ENCODE results near the gene PPP1R18. TPM values are rescaled to one million over a fixed set of nuclear protein-coding genes. Genes with fewer than 3 reads are reported as not detected.
"Not testable (repeated sequence)": the region's sequence is repeated elsewhere in the genome, so short reads cannot be mapped to it uniquely, and the experiment has no call there.

The PPP1R18 gene
- total RNA-seq, 6 experiments from 2014 or later: 135 to 149 (median 141) TPM

DNA sequence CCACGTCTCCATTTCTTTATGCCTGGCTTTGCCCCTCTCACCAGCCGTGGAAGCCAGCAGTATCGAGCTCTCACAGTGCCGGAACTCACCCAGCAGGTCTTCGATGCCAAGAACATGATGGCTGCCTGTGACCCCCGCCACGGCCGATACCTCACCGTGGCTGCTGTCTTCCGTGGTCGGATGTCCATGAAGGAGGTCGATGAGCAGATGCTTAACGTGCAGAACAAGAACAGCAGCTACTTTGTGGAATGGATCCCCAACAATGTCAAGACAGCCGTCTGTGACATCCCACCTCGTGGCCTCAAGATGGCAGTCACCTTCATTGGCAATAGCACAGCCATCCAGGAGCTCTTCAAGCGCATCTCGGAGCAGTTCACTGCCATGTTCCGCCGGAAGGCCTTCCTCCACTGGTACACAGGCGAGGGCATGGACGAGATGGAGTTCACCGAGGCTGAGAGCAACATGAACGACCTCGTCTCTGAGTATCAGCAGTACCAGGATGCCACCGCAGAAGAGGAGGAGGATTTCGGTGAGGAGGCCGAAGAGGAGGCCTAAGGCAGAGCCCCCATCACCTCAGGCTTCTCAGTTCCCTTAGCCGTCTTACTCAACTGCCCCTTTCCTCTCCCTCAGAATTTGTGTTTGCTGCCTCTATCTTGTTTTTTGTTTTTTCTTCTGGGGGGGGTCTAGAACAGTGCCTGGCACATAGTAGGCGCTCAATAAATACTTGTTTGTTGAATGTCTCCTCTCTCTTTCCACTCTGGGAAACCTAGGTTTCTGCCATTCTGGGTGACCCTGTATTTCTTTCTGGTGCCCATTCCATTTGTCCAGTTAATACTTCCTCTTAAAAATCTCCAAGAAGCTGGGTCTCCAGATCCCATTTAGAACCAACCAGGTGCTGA, 37.6 kb upstream of the PPP1R18 start:
- H3K4me1 Mint-ChIP-seq (ENCODE audit: low read depth): peaks cover 61% of the 10 kb centered on the region
- peaks cover 25% of the 10 kb centered on the region for H3K27me3 Mint-ChIP-seq (ENCODE audit: insufficient read depth)
- peak overlapping the region; percentile 89 for H3K4me3 Mint-ChIP-seq
- peaks cover 54% of the 10 kb centered on the region for H3K36me3 Mint-ChIP-seq (ENCODE audit: low read depth)
- H3K9me3 Mint-ChIP-seq, DNase-seq: not testable (repeated sequence)
- peak overlapping the region; percentile 91 for H3K27ac Mint-ChIP-seq
- peak; percentile 45; the same call in 1 of the 2 replicates for TF ChIP-seq CTCF (IDR thresholded peaks at IDR 0.05)

- DNase-seq, H3K9me3 Mint-ChIP-seq: not testable (repeated sequence)
- Mint-ChIP-seq H3K27ac (peak overlapping the region; percentile 91), H3K27me3 (ENCODE audit: insufficient read depth) (peaks cover 25% of the 10 kb centered on the region), H3K4me3 (peak overlapping the region; percentile 89), H3K4me1 (ENCODE audit: low read depth) (peaks cover 67% of the 10 kb centered on the region), H3K36me3 (ENCODE audit: low read depth) (peaks cover 54% of the 10 kb centered on the region)
Measured at GRCh38 chr6:30723159-30723842, 36.9 kb upstream of the PPP1R18 start.

GRCh38 chr6:30722280-30723112, 36.1 kb upstream of the PPP1R18 start:
- Mint-ChIP-seq H3K4me3 (peak overlapping the region; percentile 89), H3K27me3 (ENCODE audit: insufficient read depth) (peaks cover 27% of the 10 kb centered on the region), H3K36me3 (ENCODE audit: low read depth) (peaks cover 57% of the 10 kb centered on the region), H3K27ac (peak overlapping the region; percentile 91), H3K4me1 (ENCODE audit: low read depth) (peaks cover 63% of the 10 kb centered on the region), H3K9me3 (no peaks in the 10 kb centered on the region)
- peak; percentile 99 for TF ChIP-seq CTCF (IDR thresholded peaks at IDR 0.05)
- DNase-seq: peak; percentile 71

GRCh38 chr6:30722025-30722279, 35.5 kb upstream of the PPP1R18 start:
- Mint-ChIP-seq H3K36me3 (ENCODE audit: low read depth) (peaks cover 60% of the 10 kb centered on the region), H3K27ac (peak overlapping the region; percentile 91)
- DNase-seq: not testable (repeated sequence)

DNA sequence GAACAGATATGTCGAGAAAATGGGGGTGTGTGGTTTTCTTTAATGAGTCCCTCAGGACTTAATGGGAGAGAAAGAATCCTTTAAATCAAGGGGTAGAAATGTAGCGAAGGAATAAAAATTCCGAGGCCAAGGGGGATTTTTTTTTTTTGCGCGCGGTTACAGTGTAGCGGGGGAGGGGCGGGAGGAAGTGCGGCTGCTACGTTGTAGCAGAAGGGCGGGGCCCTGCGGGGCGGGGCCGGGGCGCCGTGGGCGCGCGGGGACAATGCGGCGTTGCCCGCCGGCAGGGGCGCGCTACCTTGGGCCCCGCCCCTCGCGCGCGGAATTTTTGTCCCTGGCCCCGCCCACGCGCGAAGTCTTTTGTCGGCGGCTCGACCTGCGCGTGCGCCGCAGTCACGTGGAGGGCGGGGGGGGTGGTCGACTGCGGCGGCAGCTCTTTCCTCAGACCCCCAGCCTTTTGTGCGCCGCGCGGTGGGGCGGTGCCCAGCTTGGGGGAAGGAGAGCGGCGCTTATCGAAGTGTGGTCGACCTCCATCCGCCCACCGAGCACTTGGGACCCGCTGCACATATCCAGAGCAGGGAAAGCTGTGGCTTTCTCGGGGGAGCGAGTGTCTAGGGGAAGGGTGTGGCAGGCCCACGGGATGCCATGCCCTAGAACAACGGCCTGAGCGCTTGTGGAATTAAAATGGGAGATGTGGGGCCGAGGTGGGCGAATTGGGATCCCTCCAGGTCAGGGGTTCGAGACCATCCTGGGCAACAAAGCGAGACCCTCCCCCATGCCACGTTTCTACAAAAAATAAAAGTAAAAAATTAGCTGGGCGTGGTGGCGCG, 35.0 kb upstream of the PPP1R18 start:
- H3K9me3 Mint-ChIP-seq: no peaks in the 10 kb centered on the region
- H3K36me3 Mint-ChIP-seq (ENCODE audit: low read depth): peaks cover 65% of the 10 kb centered on the region
- H3K27ac Mint-ChIP-seq: peak overlapping the region; percentile 91
- H3K4me3 Mint-ChIP-seq: peak overlapping the region; percentile 89
- H3K4me1 Mint-ChIP-seq (ENCODE audit: low read depth): peaks cover 65% of the 10 kb centered on the region
- DNase-seq: peak; percentile 84
- H3K27me3 Mint-ChIP-seq (ENCODE audit: insufficient read depth): peaks cover 27% of the 10 kb centered on the region
- peak; percentile 80 for TF ChIP-seq CTCF (IDR thresholded peaks at IDR 0.05)

More at GRCh38 chr6:30722025-30722279, 35.5 kb upstream of the PPP1R18 start:
- H3K4me1 Mint-ChIP-seq (ENCODE audit: low read depth): peaks cover 63% of the 10 kb centered on the region
- H3K4me3 Mint-ChIP-seq: peak overlapping the region; percentile 89
- H3K27me3 Mint-ChIP-seq (ENCODE audit: insufficient read depth): peaks cover 27% of the 10 kb centered on the region
- H3K9me3 Mint-ChIP-seq: not testable (repeated sequence)

Measured in HFFc6 (cell line).